Endothelial cell of umbilical vein (primary cell): ENCODE data around the gene CCDC85C. TPM values are rescaled to one million over a fixed set of nuclear protein-coding genes. Genes with fewer than 3 reads are reported as not detected.

Experiments
- BruUV-seq: library from RNA; stranded (reverse); fragments of 400-500 nt; replicated peaks from 2 replicates; lab custom pipeline; 2021; lab: Mats Ljungman, UMichigan
- CTCF ChIA-PET: fragments of 300-600, 350-600 bp; sonication (Branson Sonifier 250); formaldehyde crosslinking; loops from one replicate; lab custom pipeline; 2021; ENCODE audit warnings: antibody characterized with exemption, inconsistent platforms; lab: Charles Lee
- POLR2A ChIA-PET: fragments of 300-600, 350-600 bp; sonication (Branson Sonifier 250); formaldehyde crosslinking; loops from one replicate; lab custom pipeline; 2021; ENCODE audit warnings: antibody characterized with exemption, inconsistent platforms; lab: Charles Lee
- DNase-seq: peaks from one replicate; pipeline ENCODE4 v3.0.0-alpha.2; 2011; ENCODE audit warnings: low read depth, low spot score
- FAIRE-seq: peaks from 2 replicates; lab custom pipeline; 2011; peaks lifted over from hg19 to GRCh38; lab: Jason Lieb, UNC
- H2AFZ ChIP-seq: 2 replicates; pipeline ENCODE4 v1.6.0; 2012; ENCODE audit warnings: low read depth, low read length, control low read depth, inconsistent platforms
- H3K27ac ChIP-seq: 2 replicates; pipeline ENCODE4 v1.5.1; 2011; ENCODE audit warnings: low read depth, mild to moderate bottlenecking, control low read depth, low read length, moderate library complexity; ENCODE audit not compliant: insufficient read depth
- H3K27me3 ChIP-seq, 2 experiments: 2 replicates each; pipeline versions ENCODE4 v1.6.0 to v1.6.1; 2011; ENCODE audit warnings: low read length in 2 of 2, mixed read lengths in 1 of 2; ENCODE audit not compliant: control insufficient read depth in 2 of 2, insufficient read depth in 2 of 2
- H3K36me3 ChIP-seq, 2 experiments: 2 replicates in 1 of 2; 3 replicates in 1 of 2; pipeline ENCODE4 v1.5.1; 2011; ENCODE audit warnings: low read length in 2 of 2, mild to moderate bottlenecking in 1 of 2, moderate library complexity in 1 of 2; ENCODE audit not compliant: control insufficient read depth in 2 of 2, insufficient read depth in 2 of 2; ENCODE audit errors: extremely low read depth in 1 of 2
- H3K4me1 ChIP-seq: 3 replicates; pipeline ENCODE4 v1.5.1; 2011; ENCODE audit warnings: mild to moderate bottlenecking, low read length; ENCODE audit not compliant: control insufficient read depth, insufficient read depth; ENCODE audit errors: extremely low read depth
- H3K4me2 ChIP-seq: 2 replicates; pipeline ENCODE4 v1.6.1; 2011; ENCODE audit warnings: low read length, control low read depth, mixed read lengths; ENCODE audit not compliant: insufficient read depth
- H3K4me3 ChIP-seq, 3 experiments: fragments of 200-600 bp in 1 of 3; sonication (generic), shearing (Covaris generic) in 1 of 3; replicated peaks in 1 of 3; 2 replicates each; pipeline ENCODE4 v1.5.1; 2011 to 2016; ENCODE audit warnings: control low read depth in 3 of 3, low read length in 3 of 3, mild to moderate bottlenecking in 2 of 3, inconsistent platforms in 1 of 3, low read depth in 1 of 3, moderate library complexity in 1 of 3; ENCODE audit not compliant: insufficient read depth in 1 of 3
- H3K79me2 ChIP-seq: 2 replicates; pipeline ENCODE4 v1.6.0; 2012; ENCODE audit warnings: low read length, inconsistent platforms; ENCODE audit not compliant: control insufficient read depth, insufficient read depth
- H3K9ac ChIP-seq: replicated peaks from 2 replicates; pipeline ENCODE3; 2011; ENCODE audit warnings: low read length, control low read depth; ENCODE audit not compliant: insufficient read depth; ENCODE audit errors: extremely low read depth
- H3K9me1 ChIP-seq: replicated peaks from 3 replicates; pipeline ENCODE4 v1.6.0; 2011; ENCODE audit warnings: mild to moderate bottlenecking, low read length; ENCODE audit not compliant: control insufficient read depth, insufficient read depth; ENCODE audit errors: extremely low read depth
- H3K9me3 ChIP-seq: replicated peaks from 2 replicates; pipeline ENCODE4 v1.5.1; 2012; ENCODE audit warnings: low read length, inconsistent platforms; ENCODE audit not compliant: control insufficient read depth, insufficient read depth
- H4K20me1 ChIP-seq: replicated peaks from 2 replicates; pipeline ENCODE3; 2011; ENCODE audit warnings: mild to moderate bottlenecking, low read length; ENCODE audit not compliant: control insufficient read depth, insufficient read depth; ENCODE audit errors: extremely low read depth
- EZH2 ChIP-seq: IDR thresholded peaks from 2 replicates; pipeline ENCODE4 v1.6.1; 2012; ENCODE audit warnings: borderline replicate concordance, low read depth, mild to moderate bottlenecking, moderate library complexity, low read length, inconsistent platforms; ENCODE audit not compliant: severe bottlenecking
- FOS ChIP-seq: IDR thresholded peaks from 2 replicates; pipeline ENCODE4 v1.6.1; 2011; ENCODE audit warnings: mild to moderate bottlenecking, low read length, moderate library complexity, borderline replicate concordance; ENCODE audit not compliant: insufficient read depth
- GATA2 ChIP-seq: IDR thresholded peaks from 2 replicates; pipeline ENCODE4 v1.7.0; 2011; ENCODE audit warnings: low read depth, mild to moderate bottlenecking, moderate library complexity, mixed read lengths, low read length; ENCODE audit not compliant: insufficient read length, insufficient read depth
- JUN ChIP-seq: IDR thresholded peaks from 2 replicates; pipeline ENCODE4 v1.6.1; 2011; ENCODE audit warnings: borderline replicate concordance, low read depth; ENCODE audit not compliant: insufficient read length, insufficient read depth
- MYC ChIP-seq: IDR thresholded peaks from one replicate; pipeline ENCODE4 v1.6.1; 2011; ENCODE audit warnings: mild to moderate bottlenecking, low read depth, low read length
- POLR2A ChIP-seq: IDR thresholded peaks from 2 replicates; pipeline ENCODE4 v1.6.1; 2012; ENCODE audit warnings: low read depth, mild to moderate bottlenecking, control low read depth, low read length
- POLR2AphosphoS5 ChIP-seq: IDR thresholded peaks from 2 replicates; pipeline ENCODE4 v1.6.1; 2012; ENCODE audit warnings: low read depth, mild to moderate bottlenecking, control low read depth, low read length, moderate library complexity; ENCODE audit not compliant: insufficient read depth
- dilution Hi-C: fragments of 300-500 bp; cut with MboI; formaldehyde crosslinking; loops from one replicate; pipeline ENCODE4 v1.15.0; 2019; ENCODE audit warnings: low sequenced_read_pairs; ENCODE audit not compliant: extremely low pct_ligation_motif_present
- intact Hi-C: fragments of 100-400 bp; cut with micrococcal nuclease; formaldehyde crosslinking; loops from one replicate; pipeline ENCODE4 v1.10.0; 2022
- polyA plus RNA-seq, 4 experiments: library from polyadenylated mRNA; depleted of rRNA in 3 of 4; stranded (reverse) in 3 of 4; unstranded in 1 of 4; fragments of >200 nt; gene quantifications; 2 replicates each; pipeline versions ENCODE4 v1.2.1 to v1.2.3, GENCODE V29; 2011 to 2012; ENCODE audit warnings: missing spikeins in 1 of 4
- total RNA-seq: library from RNA; stranded (reverse); gene quantifications from 2 replicates; pipeline ENCODE4 v1.2.3, GENCODE V29; 2021
- TF ChIP-seq, protein P1 (sequence below), 2 donors: IDR thresholded peaks; 1 replicate in 1 of 2; 2 replicates in 1 of 2; pipeline ENCODE4 v1.5.1; 2011; ENCODE audit warnings: low read length in 2 of 2, mild to moderate bottlenecking in 2 of 2, moderate library complexity in 2 of 2, control low read depth in 1 of 2, inconsistent platforms in 1 of 2, low read depth in 1 of 2; ENCODE audit not compliant: insufficient read depth in 1 of 2; ENCODE audit errors: extremely low read depth in 1 of 2
- TF ChIP-seq, protein P2 (sequence below): IDR thresholded peaks from 2 replicates; pipeline ENCODE4 v1.6.1; 2011; ENCODE audit not compliant: insufficient read depth, insufficient read length

Gene CCDC85C
- total and polyA plus RNA-seq, 2 donors (not counting 3 experiments of a cell fraction or from before 2014, with no cell fraction given), result 7.5 to 17.8 TPM

GRCh38 chr14:99524091-99524661 is 79.8 kb downstream of the CCDC85C start:
- TF ChIP-seq POLR2A (no peak), FOS (no peak), MYC (no peak), POLR2AphosphoS5 (no peak), JUN (no peak), GATA2 (no peak), EZH2 (no peak)
- TF ChIP-seq, protein P1, sequence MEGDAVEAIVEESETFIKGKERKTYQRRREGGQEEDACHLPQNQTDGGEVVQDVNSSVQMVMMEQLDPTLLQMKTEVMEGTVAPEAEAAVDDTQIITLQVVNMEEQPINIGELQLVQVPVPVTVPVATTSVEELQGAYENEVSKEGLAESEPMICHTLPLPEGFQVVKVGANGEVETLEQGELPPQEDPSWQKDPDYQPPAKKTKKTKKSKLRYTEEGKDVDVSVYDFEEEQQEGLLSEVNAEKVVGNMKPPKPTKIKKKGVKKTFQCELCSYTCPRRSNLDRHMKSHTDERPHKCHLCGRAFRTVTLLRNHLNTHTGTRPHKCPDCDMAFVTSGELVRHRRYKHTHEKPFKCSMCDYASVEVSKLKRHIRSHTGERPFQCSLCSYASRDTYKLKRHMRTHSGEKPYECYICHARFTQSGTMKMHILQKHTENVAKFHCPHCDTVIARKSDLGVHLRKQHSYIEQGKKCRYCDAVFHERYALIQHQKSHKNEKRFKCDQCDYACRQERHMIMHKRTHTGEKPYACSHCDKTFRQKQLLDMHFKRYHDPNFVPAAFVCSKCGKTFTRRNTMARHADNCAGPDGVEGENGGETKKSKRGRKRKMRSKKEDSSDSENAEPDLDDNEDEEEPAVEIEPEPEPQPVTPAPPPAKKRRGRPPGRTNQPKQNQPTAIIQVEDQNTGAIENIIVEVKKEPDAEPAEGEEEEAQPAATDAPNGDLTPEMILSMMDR (IDR thresholded peaks at IDR 0.05; ENCODE audit: extremely low read depth in 1 of 2, insufficient read depth in 1 of 2, low read depth in 1 of 2, low read length in 2 of 2), result no peak
- TF ChIP-seq, protein P2, sequence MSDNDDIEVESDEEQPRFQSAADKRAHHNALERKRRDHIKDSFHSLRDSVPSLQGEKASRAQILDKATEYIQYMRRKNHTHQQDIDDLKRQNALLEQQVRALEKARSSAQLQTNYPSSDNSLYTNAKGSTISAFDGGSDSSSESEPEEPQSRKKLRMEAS, result no peak
- Histone ChIP-seq H3K36me3 (no peaks in the 10 kb centered on the region), H2AFZ (no peak overlapping the region), H3K27me3 (no peaks in the 10 kb centered on the region), H3K9me3 (no peaks in the 10 kb centered on the region), H3K4me2 (no peak overlapping the region), H3K4me3 (no peak overlapping the region), H3K27ac (no peak overlapping the region), H3K9ac (no peak overlapping the region), H3K79me2 (no peaks in the 10 kb centered on the region), H3K9me1 (no peaks in the 10 kb centered on the region), H4K20me1 (no peaks in the 10 kb centered on the region), H3K4me1 (peaks cover 9% of the 10 kb centered on the region)
- peak; percentile 16 for DNase-seq
- ChIA-PET CTCF (interaction anchor here (1.1 to 6.1 kb wide), 7 partner anchors 8 to 112 kb away, joined by 3 to 52 read pairs (median 5); partner anchors contain the start of gene CCDC85C), POLR2A (no interaction called here)
- intact Hi-C loops, result loop anchor here (2.0 to 5.0 kb wide), 2 partner anchors 15 to 423 kb away; no protein-coding TSS in a partner anchor
- dilution Hi-C loops, result no loop called here
- no peak for FAIRE-seq
- BruUV-seq, result no TSS peak
